IMR-90 (cell line): ENCODE measurements around the gene GLRX3. TPM values are rescaled to one million over a fixed set of nuclear protein-coding genes. Genes with fewer than 3 reads are reported as not detected.
"Not testable (repeated sequence)": the region's sequence is repeated elsewhere in the genome, so short reads cannot be mapped to it uniquely, and the experiment has no call there.

Experiments
- ATAC-seq: fragments of 200-7000 bp; cut with Tn5 transposase; 2 replicates; pipeline ENCODE4 v1.9.1; 2020; ENCODE audit warnings: low read depth, mild to moderate bottlenecking, moderate library complexity
- BruUV-seq: library from RNA; stranded (reverse); fragments of 400-500 nt; replicated peaks from 2 replicates; lab custom pipeline; 2021; lab: Mats Ljungman, UMichigan
- CTCF ChIA-PET: fragments of 300-600 bp; formaldehyde crosslinking; extraction: SDS; loops from one replicate; lab custom pipeline; 2021; ENCODE audit warnings: antibody characterized with exemption; lab: Yijun Ruan, JAX
- POLR2A ChIA-PET: fragments of 300-600 bp; sonication (Branson Sonifier 250); formaldehyde crosslinking; loops from one replicate; lab custom pipeline; 2022; ENCODE audit warnings: antibody characterized with exemption; ENCODE audit not compliant: unreplicated experiment; lab: Charles Lee
- DNase-seq: peaks from one replicate; pipeline ENCODE4 v3.0.0; 2013
- H2AFZ ChIP-seq: replicated peaks from 2 replicates; pipeline ENCODE3; 2013; ENCODE audit warnings: low read length, mild to moderate bottlenecking; ENCODE audit not compliant: poor library complexity
- H2AK5ac ChIP-seq: 2 replicates; pipeline ENCODE4 v1.6.1; 2013; ENCODE audit warnings: low read depth, low read length, inconsistent platforms
- H2AK9ac ChIP-seq: replicated peaks from 2 replicates; pipeline ENCODE3; 2013; ENCODE audit warnings: mild to moderate bottlenecking, low read depth, low read length, moderate library complexity; ENCODE audit not compliant: poor library complexity
- H2BK120ac ChIP-seq: 2 replicates; pipeline ENCODE4 v1.6.1; 2013; ENCODE audit warnings: low read depth, low read length, inconsistent platforms
- H2BK15ac ChIP-seq: 3 replicates; pipeline ENCODE4 v1.6.1; 2013; ENCODE audit warnings: low read depth, low read length, inconsistent platforms
- H2BK20ac ChIP-seq: 2 replicates; pipeline ENCODE4 v1.6.1; 2013; ENCODE audit warnings: low read depth, mild to moderate bottlenecking, inconsistent platforms, low read length, moderate library complexity
- H2BK5ac ChIP-seq: 2 replicates; pipeline ENCODE4 v1.6.1; 2013; ENCODE audit warnings: mild to moderate bottlenecking, low read depth, low read length, inconsistent platforms; ENCODE audit not compliant: poor library complexity, severe bottlenecking
- H3K14ac ChIP-seq: replicated peaks from 2 replicates; pipeline ENCODE4 v1.6.1; 2013; ENCODE audit warnings: low read depth, low read length, inconsistent platforms
- H3K18ac ChIP-seq: 2 replicates; pipeline ENCODE4 v1.6.1; 2013; ENCODE audit warnings: low read depth, low read length, control low read depth
- H3K23ac ChIP-seq: 2 replicates; pipeline ENCODE4 v1.6.1; 2013; ENCODE audit warnings: low read depth, low read length, inconsistent platforms
- H3K27ac ChIP-seq: 2 replicates; pipeline ENCODE4 v1.5.1; 2013; ENCODE audit warnings: mild to moderate bottlenecking, control low read depth, low read length; ENCODE audit not compliant: insufficient read depth
- H3K27me3 ChIP-seq: 2 replicates; pipeline ENCODE4 v1.6.1; 2013; ENCODE audit warnings: low read length; ENCODE audit not compliant: control insufficient read depth, insufficient read depth
- H3K36me3 ChIP-seq: 2 replicates; pipeline ENCODE4 v1.6.1; 2013; ENCODE audit warnings: low read length, mixed read lengths; ENCODE audit not compliant: control insufficient read depth, insufficient read depth
- H3K4ac ChIP-seq: 2 replicates; pipeline ENCODE4 v1.6.1; 2013; ENCODE audit warnings: low read depth, low read length, inconsistent platforms
- H3K4me1 ChIP-seq: 2 replicates; pipeline ENCODE4 v1.6.1; 2013; ENCODE audit warnings: low read length, mixed read lengths; ENCODE audit not compliant: control insufficient read depth, insufficient read depth
- H3K4me2 ChIP-seq: 2 replicates; pipeline ENCODE4 v1.6.1; 2013; ENCODE audit warnings: low read depth, mild to moderate bottlenecking, control low read depth, low read length, moderate library complexity
- H3K4me3 ChIP-seq: 2 replicates; pipeline ENCODE4 v1.5.1; 2013; ENCODE audit warnings: low read depth, mild to moderate bottlenecking, control low read depth, low read length, moderate library complexity; ENCODE audit not compliant: insufficient read depth
- H3K56ac ChIP-seq: 2 replicates; pipeline ENCODE4 v1.6.1; 2013; ENCODE audit warnings: low read length, inconsistent platforms; ENCODE audit not compliant: insufficient read depth; ENCODE audit errors: extremely low read depth
- H3K79me1 ChIP-seq, 2 experiments: 2 replicates each; pipeline ENCODE4 v1.6.1; 2013; ENCODE audit warnings: low read length in 2 of 2, inconsistent platforms in 1 of 2, low read depth in 1 of 2
- H3K9ac ChIP-seq: 2 replicates; pipeline ENCODE4 v1.6.1; 2013; ENCODE audit warnings: low read depth, low read length, control low read depth
- H3K9me1 ChIP-seq: 2 replicates; pipeline ENCODE4 v1.6.1; 2013; ENCODE audit warnings: low read length, inconsistent platforms; ENCODE audit not compliant: insufficient read depth
- H3K9me3 ChIP-seq: 2 replicates; pipeline ENCODE4 v1.6.1; 2013; ENCODE audit warnings: low read length; ENCODE audit not compliant: control insufficient read depth, insufficient read depth
- H4K20me1 ChIP-seq: 2 replicates; pipeline ENCODE4 v1.6.1; 2013; ENCODE audit warnings: low read length, inconsistent platforms; ENCODE audit not compliant: insufficient read depth
- H4K5ac ChIP-seq: 2 replicates; pipeline ENCODE4 v1.6.1; 2013; ENCODE audit warnings: mild to moderate bottlenecking, low read depth, low read length, control low read depth
- H4K8ac ChIP-seq, 2 experiments: 2 replicates each; pipeline ENCODE4 v1.6.1; 2013; ENCODE audit warnings: low read depth in 2 of 2, low read length in 2 of 2, control low read depth in 1 of 2, inconsistent platforms in 1 of 2
- H4K91ac ChIP-seq: 2 replicates; pipeline ENCODE4 v1.6.1; 2013; ENCODE audit warnings: low read depth, low read length, inconsistent platforms; ENCODE audit not compliant: insufficient read depth
- WGBS, 2 experiments: methylation state at CpG; one replicate each; pipeline versions ENCODE4 v1.1.5 to v1.1.7; 2013; ENCODE audit warnings: missing lambda C conversion rate in 2 of 2; ENCODE audit not compliant: insufficient read length in 1 of 2; ENCODE audit errors: extremely low coverage in 2 of 2; 5-methylcytosine and 5-hydroxymethylcytosine counted together
- dilution Hi-C: fragments of 300-500 bp; cut with HindIII; formaldehyde crosslinking; loops from one replicate; pipeline ENCODE4 v1.14.3; 2018; ENCODE audit warnings: low sequenced_read_pairs; ENCODE audit not compliant: unreplicated experiment
- in situ Hi-C: fragments of 300-500 bp; cut with MboI; formaldehyde crosslinking; loops from 3 replicates; pipeline ENCODE4 v1.14.3; 2019; ENCODE audit warnings: low sequenced_read_pairs, inconsistent platforms, mixed read lengths
- intact Hi-C: fragments of 100-400 bp; cut with micrococcal nuclease; formaldehyde crosslinking; loops from 2 replicates; pipeline ENCODE4 v1.10.0; 2022
- polyA plus RNA-seq, 3 experiments: library from polyadenylated mRNA; depleted of rRNA; stranded (reverse); fragments of >200 nt; gene quantifications; 2 replicates each; pipeline ENCODE4 v1.2.3, GENCODE V29; 2012; ENCODE audit warnings: low replicate concordance in 1 of 3
- total RNA-seq: library from RNA; depleted of rRNA; stranded (reverse); fragments of >200 nt; gene quantifications from 2 replicates; pipeline ENCODE4 v1.2.3, GENCODE V29; 2012

The GLRX3 gene
- total and polyA plus RNA-seq, 2 of the 4 experiments (the other 2 are of a cell fraction): 78.7 to 81.7 TPM

DNA sequence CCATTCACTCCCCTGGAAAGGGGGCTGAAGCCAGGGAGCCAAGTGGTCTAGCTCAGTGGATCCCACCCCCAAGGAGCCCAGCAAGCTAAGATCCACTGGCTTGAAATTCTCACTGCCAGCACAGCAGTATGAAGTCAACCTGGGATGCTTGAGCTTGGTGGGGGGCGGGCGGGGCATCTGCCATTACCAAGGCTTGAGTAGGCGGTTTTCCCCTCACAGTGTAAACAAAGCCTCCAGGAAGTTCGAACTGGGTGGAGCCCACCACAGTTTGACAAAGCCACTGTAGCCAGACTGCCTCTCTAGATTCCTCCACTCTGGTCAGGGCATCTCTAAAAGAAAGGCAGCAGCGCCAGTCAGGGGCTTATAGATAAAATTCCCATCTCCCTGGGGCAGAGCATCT lies 45.6 kb upstream of the GLRX3 start:
- H2BK5ac ChIP-seq, H2BK120ac ChIP-seq, H2AFZ ChIP-seq, H3K14ac ChIP-seq, H4K5ac ChIP-seq, H3K4me3 ChIP-seq, H3K4ac ChIP-seq, CTCF ChIA-PET, H3K18ac ChIP-seq, H3K9me3 ChIP-seq, ATAC-seq, POLR2A ChIA-PET, H4K20me1 ChIP-seq, H2BK15ac ChIP-seq, in situ Hi-C loops, H4K8ac ChIP-seq, H3K27ac ChIP-seq, H2AK5ac ChIP-seq, H3K23ac ChIP-seq, BruUV-seq, intact Hi-C loops, dilution Hi-C loops, H2AK9ac ChIP-seq, H3K36me3 ChIP-seq, H3K27me3 ChIP-seq, H3K9me1 ChIP-seq, H3K79me1 ChIP-seq, H2BK20ac ChIP-seq, H3K4me2 ChIP-seq, H3K56ac ChIP-seq, H4K91ac ChIP-seq, H3K9ac ChIP-seq, H3K4me1 ChIP-seq, DNase-seq: not testable (repeated sequence)
- no CpG with 5 or more reads among the region's 5 CpGs for WGBS, 2 experiments
